Stomach (tissue), 9 donors: ENCODE results near the gene SLC9A4. TPM values are rescaled to one million over a fixed set of nuclear protein-coding genes. Genes with fewer than 3 reads are reported as not detected.

Source experiments
- DNase-seq, 2 donors: peaks; one replicate each; pipeline versions ENCODE4 v3.0.0 to v3.0.0-alpha.2; 2013 to 2019
- H3K27ac ChIP-seq, 5 donors: fragments of 200-600 bp in 4 of 5; sonication (generic) in 4 of 5; one replicate each; pipeline ENCODE4 v1.5.1; 2013 to 2019; ENCODE audit warnings: mild to moderate bottlenecking in 1 of 5, moderate library complexity in 1 of 5
- H3K27me3 ChIP-seq, 3 donors: fragments of 200-600 bp; sonication (generic); one replicate each; pipeline ENCODE4 v1.5.1; 2017 to 2019; ENCODE audit warnings: mixed run types in 1 of 3
- H3K36me3 ChIP-seq, 4 donors: fragments of 200-600 bp; sonication (generic); 1 replicate in 3 of 4; 2 replicates in 1 of 4; pipeline ENCODE4 v1.5.1; 2016 to 2019
- H3K4me1 ChIP-seq, 4 donors: fragments of 200-600 bp; sonication (generic); one replicate each; pipeline ENCODE4 v1.5.1; 2016 to 2019
- H3K4me3 ChIP-seq, 4 donors: fragments of 200-600 bp; sonication (generic) in 3 of 4; one replicate each; pipeline ENCODE4 v1.5.1; 2016 to 2019; ENCODE audit warnings: mild to moderate bottlenecking in 1 of 4
- H3K9me3 ChIP-seq, 4 donors: fragments of 200-600 bp; sonication (generic); one replicate each; pipeline ENCODE4 v1.5.1; 2016 to 2019
- EP300 ChIP-seq: sonication (generic); formaldehyde crosslinking; IDR thresholded peaks from one replicate; pipeline ENCODE4 v1.6.1; 2017; ENCODE audit warnings: antibody characterized with exemption
- POLR2A ChIP-seq, 4 donors: fragments of 450-650 bp; IDR thresholded peaks; one replicate each; pipeline ENCODE4 v1.6.1; 2016; ENCODE audit warnings: antibody characterized with exemption in 4 of 4, control low read depth in 2 of 4, mild to moderate bottlenecking in 1 of 4, moderate library complexity in 1 of 4
- POLR2AphosphoS5 ChIP-seq, 3 donors: sonication (generic); formaldehyde crosslinking; IDR thresholded peaks; one replicate each; pipeline ENCODE4 v1.6.1; 2016; ENCODE audit warnings: antibody characterized with exemption in 3 of 3
- WGBS, 5 donors: extraction: QIAGEN DNeasy Blood & Tissue Kit in 3 of 5; methylation state at CpG; one replicate each; pipeline versions ENCODE4 v1.1.5 to v1.1.7; 2013 to 2018; 5-methylcytosine and 5-hydroxymethylcytosine counted together
- intact Hi-C: fragments of 100-400 bp; cut with DNase I; formaldehyde crosslinking; loops from one replicate; pipeline ENCODE4 v1.15.1; 2023; ENCODE audit warnings: low total_unique reads
- polyA plus RNA-seq, 3 donors: library from polyadenylated mRNA; stranded (reverse); fragments of 200-250 nt; gene quantifications; one replicate each; pipeline ENCODE4 v1.2.3, GENCODE V29; 2013
- total RNA-seq, 5 donors: library from RNA; depleted of rRNA; stranded (reverse); fragments of >200 nt; gene quantifications; one replicate each; pipeline versions ENCODE4 v1.1.0 to v1.2.3, GENCODE V29; 2014 to 2016
- TF ChIP-seq, protein P1 (sequence below), 7 experiments: fragments of 450-650 bp in 4 of 7; fragments of 200-600 bp in 3 of 7; sonication (generic) in 3 of 7; IDR thresholded peaks; one replicate each; pipeline ENCODE4 v1.5.1; 2016 to 2019; ENCODE audit warnings: antibody characterized with exemption in 7 of 7, control low read depth in 2 of 7, mild to moderate bottlenecking in 1 of 7
- donor health status: healthy with polysubstance abuse.
- donor health status: Bipolar disorder and iron deficiency.
- donor health status: healthy.

Gene SLC9A4
- total and polyA plus RNA-seq, 8 donors, result 4.7 to 143 (median 92.4) TPM; not detected in 1

DNA sequence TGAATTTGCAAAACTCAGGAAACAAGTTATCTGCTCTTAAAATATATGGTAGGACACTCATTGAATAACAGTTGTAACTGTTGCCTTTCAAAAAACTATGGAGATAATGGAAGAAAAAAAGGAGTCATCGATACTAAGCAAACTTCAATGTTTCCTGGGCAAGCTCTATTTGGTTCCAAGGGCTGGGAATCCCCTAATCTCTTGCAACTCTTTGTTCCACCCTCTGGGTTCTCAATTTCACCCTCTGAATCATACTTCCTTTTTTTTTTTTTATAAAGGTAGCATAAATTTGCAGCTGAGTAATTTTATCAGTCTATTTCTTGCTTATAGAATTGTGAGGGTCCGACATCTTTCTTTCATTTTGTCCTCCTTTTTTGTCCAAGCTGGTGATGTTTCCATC lies 36.7 kb downstream of the SLC9A4 start:
- Histone ChIP-seq H3K9me3 (no peaks in the 10 kb centered on the region), H3K4me3 (no peak overlapping the region), H3K4me1 (peaks cover 0 to 44% (median 9%) of the 10 kb centered on the region in 4 donors), H3K27ac (peak overlapping the region in 2 of 5 donors; percentile 53 to 66), H3K27me3 (no peaks in the 10 kb centered on the region), H3K36me3 (peaks cover 0 to 5% (median 1%) of the 10 kb centered on the region in 4 donors)
- no peak for DNase-seq
- 45 to 54% (median 47%) methylated on average over 2 of the region's 2 CpGs for WGBS, 5 donors
- intact Hi-C loops, result no loop called here
- TF ChIP-seq, protein P1, sequence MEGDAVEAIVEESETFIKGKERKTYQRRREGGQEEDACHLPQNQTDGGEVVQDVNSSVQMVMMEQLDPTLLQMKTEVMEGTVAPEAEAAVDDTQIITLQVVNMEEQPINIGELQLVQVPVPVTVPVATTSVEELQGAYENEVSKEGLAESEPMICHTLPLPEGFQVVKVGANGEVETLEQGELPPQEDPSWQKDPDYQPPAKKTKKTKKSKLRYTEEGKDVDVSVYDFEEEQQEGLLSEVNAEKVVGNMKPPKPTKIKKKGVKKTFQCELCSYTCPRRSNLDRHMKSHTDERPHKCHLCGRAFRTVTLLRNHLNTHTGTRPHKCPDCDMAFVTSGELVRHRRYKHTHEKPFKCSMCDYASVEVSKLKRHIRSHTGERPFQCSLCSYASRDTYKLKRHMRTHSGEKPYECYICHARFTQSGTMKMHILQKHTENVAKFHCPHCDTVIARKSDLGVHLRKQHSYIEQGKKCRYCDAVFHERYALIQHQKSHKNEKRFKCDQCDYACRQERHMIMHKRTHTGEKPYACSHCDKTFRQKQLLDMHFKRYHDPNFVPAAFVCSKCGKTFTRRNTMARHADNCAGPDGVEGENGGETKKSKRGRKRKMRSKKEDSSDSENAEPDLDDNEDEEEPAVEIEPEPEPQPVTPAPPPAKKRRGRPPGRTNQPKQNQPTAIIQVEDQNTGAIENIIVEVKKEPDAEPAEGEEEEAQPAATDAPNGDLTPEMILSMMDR (IDR thresholded peaks at IDR 0.05), result no peak
- TF ChIP-seq EP300 (no peak), POLR2AphosphoS5 (IDR thresholded peaks at IDR 0.05) (peak in 1 of 3 donors; percentile 9)

DNA sequence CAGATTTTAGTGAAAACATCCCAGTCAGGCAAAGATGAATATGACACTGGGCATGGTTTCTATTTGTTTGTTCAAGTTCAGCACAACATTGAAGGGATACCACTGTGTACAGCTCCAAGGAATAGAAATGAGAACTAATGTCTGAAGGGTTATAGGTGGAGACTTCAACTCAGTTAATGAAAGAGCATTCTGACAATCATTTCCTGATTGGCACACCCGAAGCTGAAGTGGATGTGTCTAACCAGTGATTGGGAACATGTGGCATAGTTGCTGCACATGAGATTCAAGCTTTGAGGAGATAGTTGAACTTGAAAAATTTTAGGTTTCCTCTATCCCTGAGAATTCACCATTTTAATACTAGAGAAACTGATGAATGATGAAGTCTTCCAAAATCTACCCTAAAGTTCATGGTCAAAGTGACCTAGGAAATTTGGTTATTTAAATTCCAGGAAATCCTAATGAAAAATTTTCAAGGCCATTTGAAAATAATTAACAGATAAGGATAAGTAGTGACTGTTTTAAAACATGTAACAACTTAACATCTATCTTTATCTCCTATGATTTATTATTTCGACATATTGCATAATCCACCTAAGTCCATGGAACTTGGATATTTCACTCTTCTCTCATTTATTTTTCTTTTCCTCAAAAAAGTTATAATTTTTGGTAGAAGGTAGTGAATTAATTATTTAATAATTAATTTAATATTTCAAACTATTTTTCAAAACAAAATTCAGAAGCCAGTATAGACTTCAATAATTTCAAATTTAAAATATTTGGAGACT lies 38.0 kb downstream of the SLC9A4 start:
- Histone ChIP-seq H3K36me3 (peaks cover 0 to 5% (median 1%) of the 10 kb centered on the region in 4 donors), H3K27ac (peak overlapping the region in 2 of 5 donors; percentile 56 to 66), H3K9me3 (no peaks in the 10 kb centered on the region), H3K4me1 (peaks cover 0 to 54% (median 9%) of the 10 kb centered on the region in 4 donors), H3K27me3 (no peaks in the 10 kb centered on the region), H3K4me3 (no peak overlapping the region)
- no peak for DNase-seq
- 44 to 67% (median 53%) methylated on average over 2 of the region's 2 CpGs for WGBS, 5 donors
- TF ChIP-seq, protein P1 (IDR thresholded peaks at IDR 0.05), result no peak
- TF ChIP-seq POLR2AphosphoS5 (IDR thresholded peaks at IDR 0.05) (peak in 1 of 3 donors; percentile 7), POLR2A (IDR thresholded peaks at IDR 0.05) (no peak)
- intact Hi-C loops, result no loop called here

DNA sequence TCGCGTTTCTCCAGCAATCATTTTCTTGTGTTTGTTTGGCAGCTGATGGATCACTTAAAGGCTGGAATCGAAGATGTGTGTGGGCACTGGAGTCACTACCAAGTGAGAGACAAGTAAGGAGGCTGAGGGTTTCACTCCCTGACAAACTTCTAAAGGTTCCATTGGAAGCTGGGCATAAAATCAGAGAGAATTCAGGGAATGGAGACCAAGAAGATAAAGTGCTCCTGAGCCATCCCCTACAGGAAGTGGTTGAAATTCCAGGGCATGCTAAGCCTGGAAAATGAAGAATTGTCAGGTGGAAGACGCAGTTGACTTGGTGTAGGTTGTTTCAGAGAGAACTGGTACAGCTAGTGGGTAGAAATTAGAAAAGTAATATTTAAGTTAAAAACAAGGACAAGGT lies 39.1 kb downstream of the SLC9A4 start:
- Histone ChIP-seq H3K27ac (peak overlapping the region in 2 of 5 donors; percentile 56 to 64), H3K4me1 (peaks cover 0 to 58% (median 7%) of the 10 kb centered on the region in 4 donors), H3K27me3 (no peaks in the 10 kb centered on the region), H3K4me3 (no peak overlapping the region), H3K9me3 (no peaks in the 10 kb centered on the region), H3K36me3 (peaks cover 0 to 3% (median 0%) of the 10 kb centered on the region in 4 donors)
- intact Hi-C loops, result no loop called here
- 82 to 86% (median 83%) methylated on average over 4 of the region's 4 CpGs for WGBS, 5 donors
- no peak for TF ChIP-seq EP300
- TF ChIP-seq POLR2A (IDR thresholded peaks at IDR 0.05), result no peak
- TF ChIP-seq, protein P1 (IDR thresholded peaks at IDR 0.05), result no peak
- TF ChIP-seq POLR2AphosphoS5 (IDR thresholded peaks at IDR 0.05), result no peak
- DNase-seq, result no peak

DNA sequence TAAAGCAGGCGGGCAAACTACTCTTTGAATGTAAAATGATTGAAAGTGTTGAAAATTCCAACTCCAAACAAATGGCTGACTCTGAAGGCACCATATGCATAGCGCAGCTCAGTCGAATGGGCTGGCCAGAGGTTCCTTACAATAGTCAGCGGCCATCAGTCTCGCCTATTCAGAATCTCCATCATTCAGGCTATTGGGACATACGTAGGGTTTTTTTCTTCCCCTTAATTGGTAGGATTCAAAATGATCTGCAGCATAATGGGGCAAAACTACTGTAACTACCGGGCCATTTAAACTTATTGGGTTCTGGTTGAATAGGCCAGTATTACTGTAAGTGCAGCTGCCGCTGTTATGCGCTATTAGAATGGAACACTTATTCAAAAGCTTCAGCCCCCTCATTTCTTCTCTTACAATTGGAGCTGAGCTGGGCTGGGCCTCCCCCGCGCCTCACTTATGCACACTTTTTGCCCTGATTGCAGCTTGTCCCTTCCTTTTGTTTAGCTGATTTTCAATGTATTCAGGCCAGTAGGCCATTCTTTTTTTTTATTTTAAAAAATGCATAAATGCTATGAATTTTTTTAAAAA lies 40.4 kb downstream of the SLC9A4 start:
- WGBS, 5 donors, result 93 to 97% (median 96%) methylated on average over 11 of the region's 11 CpGs
- TF ChIP-seq POLR2A (IDR thresholded peaks at IDR 0.05) (no peak), POLR2AphosphoS5 (IDR thresholded peaks at IDR 0.05) (no peak)
- TF ChIP-seq, protein P1 (IDR thresholded peaks at IDR 0.05), result no peak
- Histone ChIP-seq H3K9me3 (no peaks in the 10 kb centered on the region), H3K27ac (peak overlapping the region in 3 of 5 donors; percentile 26 to 64 (median 56)), H3K4me3 (no peak overlapping the region), H3K27me3 (no peaks in the 10 kb centered on the region), H3K4me1 (peaks cover 0 to 69% (median 3%) of the 10 kb centered on the region in 4 donors), H3K36me3 (peaks cover 0 to 3% (median 0%) of the 10 kb centered on the region in 4 donors)
- DNase-seq, result no peak
- intact Hi-C loops, result no loop called here
